B cell (primary cell): ENCODE measurements around the gene ANKRD44. TPM values are rescaled to one million over a fixed set of nuclear protein-coding genes. Genes with fewer than 3 reads are reported as not detected.
A peak's percentile ranks its signal among the peaks of the same experiment; 100 is the strongest.

Experiments
- ATAC-seq: fragments of 200-7000 bp; cut with Tn5 transposase; one replicate; pipeline ENCODE4 v1.10.0; 2021; ENCODE audit warnings: low read depth, mild to moderate bottlenecking, moderate number of reproducible peaks, moderate library complexity
- CTCF ChIA-PET: fragments of 350-600 bp; sonication (Branson Sonifier 250); formaldehyde crosslinking; loops from one replicate; lab custom pipeline; 2021; ENCODE audit warnings: antibody characterized with exemption, inconsistent platforms; lab: Charles Lee
- POLR2A ChIA-PET: fragments of 350-600 bp; sonication (Branson Sonifier 250); formaldehyde crosslinking; loops from one replicate; lab custom pipeline; 2021; ENCODE audit warnings: antibody characterized with exemption; lab: Charles Lee
- DNase-seq: peaks from one replicate; pipeline ENCODE4 v3.0.0; 2013
- H2AFZ ChIP-seq: 2 replicates; pipeline ENCODE4 v1.6.1; 2012; ENCODE audit warnings: mild to moderate bottlenecking, low read depth, low read length; ENCODE audit not compliant: insufficient read depth, poor library complexity, severe bottlenecking
- H3K27ac ChIP-seq, 2 donors: 1 replicate in 1 of 2; 2 replicates in 1 of 2; pipeline ENCODE4 v1.5.1; 2012 to 2013; ENCODE audit warnings: low read length in 2 of 2, mild to moderate bottlenecking in 2 of 2, moderate library complexity in 1 of 2
- H3K27me3 ChIP-seq, 4 experiments: fragments of 200-600 bp in 1 of 4; sonication (generic) in 1 of 4; replicated peaks in 1 of 4; 1 replicate in 2 of 4; 2 replicates in 2 of 4; pipeline versions ENCODE4 v1.6.1 to v1.7.0; 2013 to 2016; ENCODE audit warnings: low read length in 3 of 4, mild to moderate bottlenecking in 2 of 4, mixed read lengths in 1 of 4, moderate library complexity in 1 of 4; ENCODE audit not compliant: insufficient read depth in 4 of 4, control insufficient read depth in 3 of 4; ENCODE audit errors: control extremely low read depth in 1 of 4
- H3K36me3 ChIP-seq, 2 experiments: replicated peaks in 1 of 2; 1 replicate in 1 of 2; 2 replicates in 1 of 2; pipeline versions ENCODE4 v1.6.1 to v1.7.1; 2013; ENCODE audit warnings: low read length in 1 of 2; ENCODE audit not compliant: insufficient read depth in 2 of 2, control insufficient read depth in 1 of 2; ENCODE audit errors: control extremely low read depth in 1 of 2, extremely low read depth in 1 of 2
- H3K4me1 ChIP-seq, 2 donors: fragments of 200-600 bp in 1 of 2; sonication (generic) in 1 of 2; 1 replicate in 1 of 2; 2 replicates in 1 of 2; pipeline versions ENCODE4 v1.5.1 to v1.6.1; 2013 to 2017; ENCODE audit warnings: low read length in 2 of 2; ENCODE audit not compliant: control insufficient read depth in 2 of 2, insufficient read depth in 2 of 2
- H3K4me2 ChIP-seq: replicated peaks from 2 replicates; pipeline ENCODE3; 2012; ENCODE audit warnings: mild to moderate bottlenecking, low read depth, low read length; ENCODE audit not compliant: poor library complexity, severe bottlenecking
- H3K4me3 ChIP-seq, 5 experiments: fragments of 200-600 bp in 1 of 5; sonication (generic) in 1 of 5; 1 replicate in 3 of 5; 2 replicates in 2 of 5; pipeline versions ENCODE4 v1.5.1 to v1.7.0; 2011 to 2016; ENCODE audit warnings: low read length in 4 of 5, mild to moderate bottlenecking in 4 of 5, low read depth in 2 of 5, control low read depth in 1 of 5, moderate library complexity in 1 of 5; ENCODE audit not compliant: insufficient read depth in 1 of 5; ENCODE audit errors: control extremely low read depth in 1 of 5, extremely low read depth in 1 of 5
- H3K79me2 ChIP-seq: fragments of 200-600 bp; sonication (generic); one replicate; pipeline ENCODE4 v1.6.0; 2016; ENCODE audit warnings: low read length; ENCODE audit not compliant: control insufficient read depth, insufficient read depth
- H3K9ac ChIP-seq: fragments of 200-600 bp; sonication (generic); 2 replicates; pipeline ENCODE4 v1.6.1; 2017; ENCODE audit warnings: mild to moderate bottlenecking, low read length, moderate library complexity
- H3K9me3 ChIP-seq, 3 donors: one replicate each; pipeline versions ENCODE4 v1.6.1 to v1.7.1; 2013; ENCODE audit warnings: low read length in 2 of 3; ENCODE audit not compliant: control insufficient read depth in 2 of 3, insufficient read depth in 1 of 3; ENCODE audit errors: control extremely low read depth in 1 of 3
- H4K20me1 ChIP-seq: 2 replicates; pipeline ENCODE4 v1.6.0; 2012; ENCODE audit warnings: mild to moderate bottlenecking, low read length; ENCODE audit not compliant: insufficient read depth, control insufficient read depth, poor library complexity, severe bottlenecking
- H3K27ac Mint-ChIP-seq: one replicate; pipeline ENCODE4 v1.8.0; 2021; ENCODE audit warnings: mixed read lengths
- H3K27me3 Mint-ChIP-seq: one replicate; pipeline ENCODE4 v1.8.0; 2021; ENCODE audit warnings: mixed read lengths
- H3K4me1 Mint-ChIP-seq: one replicate; pipeline ENCODE4 v1.8.0; 2021; ENCODE audit warnings: mixed read lengths
- H3K4me3 Mint-ChIP-seq: one replicate; pipeline ENCODE4 v1.8.0; 2021; ENCODE audit warnings: mixed read lengths
- H3K9me3 Mint-ChIP-seq: one replicate; pipeline ENCODE4 v1.8.0; 2022; ENCODE audit warnings: mixed read lengths; ENCODE audit not compliant: insufficient read depth
- CTCF ChIP-seq: fragments of 200-600 bp; IDR thresholded peaks from one replicate; pipeline ENCODE4 v1.8.0; 2022; ENCODE audit warnings: antibody characterized with exemption, mild to moderate bottlenecking
- EZH2 ChIP-seq: IDR thresholded peaks from 2 replicates; pipeline ENCODE4 v1.6.1; 2012; ENCODE audit warnings: borderline replicate concordance, low read depth, mild to moderate bottlenecking, moderate library complexity, low read length; ENCODE audit not compliant: insufficient read depth, poor library complexity, severe bottlenecking
- WGBS: methylation state at CpG from one replicate; pipeline ENCODE4 v1.1.5; 2013; ENCODE audit warnings: missing lambda C conversion rate; ENCODE audit not compliant: insufficient coverage; 5-methylcytosine and 5-hydroxymethylcytosine counted together
- intact Hi-C: fragments of 100-400 bp; cut with micrococcal nuclease; formaldehyde crosslinking; loops from one replicate; pipeline ENCODE4 v1.10.0; 2022
- polyA plus RNA-seq: library from polyadenylated mRNA; depleted of rRNA; stranded (reverse); fragments of >200 nt; gene quantifications from 2 replicates; pipeline ENCODE4 v1.2.3, GENCODE V29; 2012
- total RNA-seq, 2 donors: library from RNA; stranded (reverse); fragments of 120-200 nt in 1 of 2; gene quantifications; 1 replicate in 1 of 2; 2 replicates in 1 of 2; pipeline versions ENCODE4 v1.2.3 to v1.2.4, GENCODE V29; 2013 to 2022

Gene ANKRD44
- total and polyA plus RNA-seq, 2 donors (not counting 1 experiment from before 2014, with no cell fraction given) = 92.6 to 457 TPM

- peak overlapping the region; percentile 23 for H2AFZ ChIP-seq
- peak; percentile 62 for DNase-seq
- peak overlapping the region; percentile 47 for H3K9ac ChIP-seq
Measured at GRCh38 chr2:197212344-197213262, 98.0 kb downstream of the ANKRD44 start.

More at GRCh38 chr2:197212344-197213262, 98.0 kb downstream of the ANKRD44 start:
- Histone ChIP-seq H3K4me1 (peaks cover 92 to 99% of the 10 kb centered on the region in 2 donors), H3K27ac (peak overlapping the region; percentile 94 to 95), H3K9me3 (no peaks in the 10 kb centered on the region), H3K36me3 (peaks cover 3 to 19% of the 10 kb centered on the region in 2 experiments), H3K27me3 (no peaks in the 10 kb centered on the region), H4K20me1 (no peaks in the 10 kb centered on the region), H3K4me3 (peak overlapping the region in 3 of 5 experiments; percentile 11 to 48 (median 26)), H3K79me2 (peaks cover 98% of the 10 kb centered on the region), H3K4me2 (peak overlapping the region; percentile 73)
- Mint-ChIP-seq H3K4me3 (peak overlapping the region; percentile 82), H3K27me3 (no peaks in the 10 kb centered on the region), H3K27ac (peak overlapping the region; percentile 99), H3K4me1 (peaks cover 96% of the 10 kb centered on the region), H3K9me3 (no peaks in the 10 kb centered on the region)
- TF ChIP-seq CTCF (no peak), EZH2 (no peak)
- WGBS = 44% methylated on average over 3 of the region's 8 CpGs
- ChIA-PET CTCF (interaction anchor here (0.5 to 7.3 kb wide), 12 partner anchors 10 to 103 kb away, joined by 3 to 33 read pairs (median 4); partner anchors contain the start of gene ANKRD44), POLR2A (interaction anchor here (0.6 to 4.2 kb wide), 4 partner anchors 14 to 217 kb away, joined by 3 to 23 read pairs (median 4); partner anchors contain the start of gene ANKRD44)
- intact Hi-C loops = loop anchor here (5.0 kb wide), 1 partner anchor 60 kb away; no protein-coding TSS in a partner anchor
- ATAC-seq = no peak
